ENCODE measurements around the gene SYDE2. TPM values are rescaled to one million over a fixed set of nuclear protein-coding genes. Genes with fewer than 3 reads are reported as not detected.
A peak's percentile ranks its signal among the peaks of the same experiment; 100 is the strongest.

Gene SYDE2
- total RNA-seq, 6 experiments from 2014 or later: 3.2 to 6.7 (median 4.4) TPM

GRCh38 chr1:85157436-85157835 is 43.4 kb downstream of the SYDE2 start:
- Histone ChIP-seq H3K4me1 (no peaks in the 10 kb centered on the region), H3K36me3 (no peaks in the 10 kb centered on the region), H3K27ac (no peak overlapping the region), H3K4me3 (no peak overlapping the region), H3K9me3 (no peaks in the 10 kb centered on the region), H3K27me3 (no peaks in the 10 kb centered on the region)
- intact Hi-C loops (cut with DNase I): no loop called here
- no peak for ATAC-seq
- no peak for TF ChIP-seq POLR2A (IDR thresholded peaks at IDR 0.05)
- TF ChIP-seq CTCF (IDR thresholded peaks at IDR 0.05): no peak
- DNase-seq: no peak

GRCh38 chr1:85153149-85153891 is 47.5 kb downstream of the SYDE2 start:
- Histone ChIP-seq H3K36me3 (no peaks in the 10 kb centered on the region), H3K9me3 (no peaks in the 10 kb centered on the region), H3K4me3 (no peak overlapping the region), H3K27ac (no peak overlapping the region), H3K4me1 (no peaks in the 10 kb centered on the region), H3K27me3 (no peaks in the 10 kb centered on the region)
- WGBS (ENCODE audit: insufficient coverage, low coverage, low lambda C conversion rate, missing lambda C conversion rate): 40% methylated on average over 4 of the region's 4 CpGs
- peak in 3 of 4 donors; percentile 16 to 66 (median 28) for ATAC-seq
- no peak for TF ChIP-seq POLR2A (IDR thresholded peaks at IDR 0.05)
- TF ChIP-seq CTCF (IDR thresholded peaks at IDR 0.05): no peak
- no peak for DNase-seq
- intact Hi-C loops (cut with DNase I): no loop called here

GRCh38 chr1:85151446-85151845 is 49.4 kb downstream of the SYDE2 start:
- intact Hi-C loops (cut with DNase I): no loop called here
- WGBS (ENCODE audit: insufficient coverage, low coverage, low lambda C conversion rate, missing lambda C conversion rate): 14% methylated on average over 4 of the region's 4 CpGs
- no peak for TF ChIP-seq CTCF (IDR thresholded peaks at IDR 0.05)
- no peak for TF ChIP-seq POLR2A (IDR thresholded peaks at IDR 0.05)
- no peak for ATAC-seq
- no peaks in the 10 kb centered on the region for H3K4me1 ChIP-seq
- H3K27me3 ChIP-seq: no peaks in the 10 kb centered on the region
- H3K9me3 ChIP-seq: no peaks in the 10 kb centered on the region
- no peak overlapping the region for H3K4me3 ChIP-seq
- no peaks in the 10 kb centered on the region for H3K36me3 ChIP-seq
- H3K27ac ChIP-seq: no peak overlapping the region
- no peak for DNase-seq

GRCh38 chr1:85149805-85150204 is 51.0 kb downstream of the SYDE2 start:
- Histone ChIP-seq H3K9me3 (no peaks in the 10 kb centered on the region), H3K36me3 (no peaks in the 10 kb centered on the region), H3K27me3 (no peaks in the 10 kb centered on the region), H3K4me1 (no peaks in the 10 kb centered on the region), H3K4me3 (no peak overlapping the region), H3K27ac (no peak overlapping the region)
- intact Hi-C loops (cut with DNase I): no loop called here
- DNase-seq: no peak
- 33% methylated on average over 2 of the region's 2 CpGs for WGBS (ENCODE audit: insufficient coverage, low coverage, low lambda C conversion rate, missing lambda C conversion rate)
- no peak for TF ChIP-seq POLR2A (IDR thresholded peaks at IDR 0.05)
- TF ChIP-seq CTCF (IDR thresholded peaks at IDR 0.05): no peak
- no peak for ATAC-seq

Measured in right lobe of liver (tissue), 6 donors.